ENCODE results near the gene COL8A1. TPM values are rescaled to one million over a fixed set of nuclear protein-coding genes. Genes with fewer than 3 reads are reported as not detected.

The COL8A1 gene
- total and polyA plus RNA-seq, 9 of the 15 experiments (the other 6 are each of a cell fraction or from before 2014, with no cell fraction given): 0.07 TPM; not detected in 8

GRCh38 chr3:99780749-99781148 lies 142.4 kb downstream of the COL8A1 start:
- TF ChIP-seq CHD1 (IDR thresholded peaks at IDR 0.05; ENCODE audit: low read length) (no peak), ETV6 (IDR thresholded peaks at IDR 0.05; ENCODE audit: borderline replicate concordance in 1 of 2, low read depth in 2 of 2, low read length in 1 of 2) (no peak), ETV6 (CRISPR knock-in tag; IDR thresholded peaks at IDR 0.05; ENCODE audit: borderline replicate concordance) (no peak), POLR2AphosphoS5 (IDR thresholded peaks at IDR 0.05; ENCODE audit: control insufficient read depth, insufficient read depth, low read depth, low read length) (no peak), THAP12 (CRISPR knock-in tag; IDR thresholded peaks at IDR 0.05) (no peak), PHF8 (IDR thresholded peaks at IDR 0.05; ENCODE audit: borderline replicate concordance, low read length) (no peak), CHD4 (IDR thresholded peaks at IDR 0.05; ENCODE audit: insufficient read depth, insufficient replicate concordance, low read depth, low read length, poor library complexity, severe bottlenecking) (no peak), CBX1 (IDR thresholded peaks at IDR 0.05; ENCODE audit: low read depth) (no peak), ZNF274 (IDR thresholded peaks at IDR 0.05; ENCODE audit: borderline replicate concordance, low read depth, low read length) (no peak), ZNF79 (CRISPR knock-in tag; IDR thresholded peaks at IDR 0.05; ENCODE audit: low read depth) (no peak), FOXA1 (IDR thresholded peaks at IDR 0.05; ENCODE audit: borderline replicate concordance) (no peak), NBN (IDR thresholded peaks at IDR 0.05; ENCODE audit: low read depth) (no peak), GATAD2B (IDR thresholded peaks at IDR 0.05; ENCODE audit: borderline replicate concordance) (no peak), STAT6 (CRISPR knock-in tag; IDR thresholded peaks at IDR 0.05) (no peak), TEAD2 (tag; IDR thresholded peaks at IDR 0.05) (no peak), RBM15 (IDR thresholded peaks at IDR 0.05; ENCODE audit: insufficient read depth, low read length) (no peak), NFATC3 (IDR thresholded peaks at IDR 0.05) (no peak)
- no peaks in the 10 kb centered on the region for H3K79me2 ChIP-seq (ENCODE audit: control insufficient read depth, insufficient read depth, low read length)
- FAIRE-seq (no peak), ATAC-seq (no peak), DNase-seq (ENCODE audit: extremely low read depth in 1 of 4, low spot score in 3 of 4) (no peak)
- in situ Hi-C loops (cut with MboI) (no loop called here), intact Hi-C loops (cut with micrococcal nuclease) (loop anchor here (10.0 kb wide), 1 partner anchor 276 kb away; no protein-coding TSS in a partner anchor)
- H3K27me3 ChIP-seq (ENCODE audit: control insufficient read depth in 2 of 2, insufficient read depth in 2 of 2, low read length in 2 of 2): no peaks in the 10 kb centered on the region
- CTCF ChIA-PET (ENCODE audit: low intra/inter-chr PET ratio): no interaction called here
- POLR2A ChIA-PET: no interaction called here
- H3K27ac ChIP-seq (ENCODE audit: extremely low read depth, low read depth, low read length): no peak overlapping the region
- H3K4me1 ChIP-seq (replicated peaks in 1 of 2; ENCODE audit: control insufficient read depth in 2 of 2, insufficient read depth in 2 of 2, low read length in 2 of 2): peaks cover 0 to 12% of the 10 kb centered on the region in 2 experiments; a peak in 3 of 5 replicates
- no TSS peak for BruUV-seq (replicated peaks)
- no peaks in the 10 kb centered on the region for H3K36me3 ChIP-seq (ENCODE audit: control insufficient read depth, insufficient read depth, low read length)
- H3K4me3 ChIP-seq: no peak overlapping the region
- H3K9ac ChIP-seq (ENCODE audit: insufficient read depth in 1 of 2, low read depth in 2 of 2, low read length in 2 of 2): no peak overlapping the region
- H3K4me2 ChIP-seq (ENCODE audit: insufficient read depth, low read length): no peak overlapping the region
- H4K20me1 ChIP-seq (replicated peaks; ENCODE audit: control insufficient read depth, insufficient read depth, low read length): no peaks in the 10 kb centered on the region
- no peaks in the 10 kb centered on the region for H3K9me3 ChIP-seq (replicated peaks; ENCODE audit: control insufficient read depth, insufficient read depth, low read depth, low read length)
- WGBS (ENCODE audit: insufficient coverage, low coverage, missing lambda C conversion rate): 3% methylated on average over 3 of the region's 3 CpGs
- H3K9me1 ChIP-seq (ENCODE audit: control insufficient read depth, insufficient read depth, low read length): no peaks in the 10 kb centered on the region
- no peak overlapping the region for H2AFZ ChIP-seq (ENCODE audit: low read depth, low read length)
